ENCODE results near the gene FAM114A1.
A peak's percentile ranks its signal among the peaks of the same experiment; 100 is the strongest.

Gene FAM114A1

GRCh38 chr4:38859501-38859900 is 8.1 kb upstream of the FAM114A1 start:
- Histone ChIP-seq H3K56ac (ENCODE audit: low read length) (no peak overlapping the region), H4K5ac (ENCODE audit: low read length) (no peak overlapping the region), H3K4me1 (ENCODE audit: control insufficient read depth, low read depth, low read length) (no peaks in the 10 kb centered on the region), H3K23ac (ENCODE audit: low read length) (no peak overlapping the region), H3K4me3 (ENCODE audit: low read length) (no peak overlapping the region), H3K4me2 (ENCODE audit: low read length) (no peak overlapping the region), H3K79me1 (ENCODE audit: low read length) (no peaks in the 10 kb centered on the region), H3K27ac (ENCODE audit: low read depth, low read length) (no peak overlapping the region), H2BK15ac (replicated peaks; ENCODE audit: low read depth) (no peak overlapping the region), H3K36me3 (ENCODE audit: control insufficient read depth, insufficient read depth, low read length) (no peaks in the 10 kb centered on the region), H3K18ac (ENCODE audit: low read length) (no peak overlapping the region), H3K79me2 (ENCODE audit: control insufficient read depth, insufficient read depth, low read length) (no peaks in the 10 kb centered on the region), H3K27me3 (ENCODE audit: insufficient read depth, low read length, poor library complexity) (no peaks in the 10 kb centered on the region), H3K9ac (ENCODE audit: low read length) (no peak overlapping the region), H3K4ac (ENCODE audit: low read depth, low read length) (no peak overlapping the region), H2BK120ac (ENCODE audit: low read depth, low read length) (no peak overlapping the region), H2AK5ac (ENCODE audit: low read length) (no peak overlapping the region), H4K8ac (ENCODE audit: low read depth, low read length) (no peak overlapping the region), H2BK5ac (ENCODE audit: low read length) (no peak overlapping the region)
- no peak for DNase-seq
- WGBS (ENCODE audit: extremely low coverage, insufficient coverage, low lambda C conversion rate): no CpG with 5 or more reads among the region's 7 CpGs

- H3K4me3 ChIP-seq (ENCODE audit: low read length): no peak overlapping the region
- peak; percentile 80 for DNase-seq
- no peak overlapping the region for H3K4ac ChIP-seq (ENCODE audit: low read depth, low read length)
- H4K5ac ChIP-seq (ENCODE audit: low read length): no peak overlapping the region
- H3K27ac ChIP-seq (ENCODE audit: low read depth, low read length): no peak overlapping the region
- H3K23ac ChIP-seq (ENCODE audit: low read length): no peak overlapping the region
- no peak overlapping the region for H3K9ac ChIP-seq (ENCODE audit: low read length)
- H4K8ac ChIP-seq (ENCODE audit: low read depth, low read length): no peak overlapping the region
- H2BK120ac ChIP-seq (ENCODE audit: low read depth, low read length): no peak overlapping the region
- H3K27me3 ChIP-seq (ENCODE audit: insufficient read depth, low read length, poor library complexity): no peaks in the 10 kb centered on the region
- no peak overlapping the region for H3K4me2 ChIP-seq (ENCODE audit: low read length)
- no peak overlapping the region for H3K18ac ChIP-seq (ENCODE audit: low read length)
- H2AK5ac ChIP-seq (ENCODE audit: low read length): no peak overlapping the region
- H2BK15ac ChIP-seq (replicated peaks; ENCODE audit: low read depth): no peak overlapping the region
- H3K4me1 ChIP-seq (ENCODE audit: control insufficient read depth, low read depth, low read length): no peaks in the 10 kb centered on the region
- H3K79me2 ChIP-seq (ENCODE audit: control insufficient read depth, insufficient read depth, low read length): no peaks in the 10 kb centered on the region
- no peaks in the 10 kb centered on the region for H3K79me1 ChIP-seq (ENCODE audit: low read length)
- no CpG with 5 or more reads among the region's 5 CpGs for WGBS (ENCODE audit: extremely low coverage, insufficient coverage, low lambda C conversion rate)
- H3K36me3 ChIP-seq (ENCODE audit: control insufficient read depth, insufficient read depth, low read length): no peaks in the 10 kb centered on the region
- H3K56ac ChIP-seq (ENCODE audit: low read length): no peak overlapping the region
- H2BK5ac ChIP-seq (ENCODE audit: low read length): no peak overlapping the region
These were observed 6.7 kb upstream of the FAM114A1 start for GRCh38 chr4:38860788-38861424.

DNA sequence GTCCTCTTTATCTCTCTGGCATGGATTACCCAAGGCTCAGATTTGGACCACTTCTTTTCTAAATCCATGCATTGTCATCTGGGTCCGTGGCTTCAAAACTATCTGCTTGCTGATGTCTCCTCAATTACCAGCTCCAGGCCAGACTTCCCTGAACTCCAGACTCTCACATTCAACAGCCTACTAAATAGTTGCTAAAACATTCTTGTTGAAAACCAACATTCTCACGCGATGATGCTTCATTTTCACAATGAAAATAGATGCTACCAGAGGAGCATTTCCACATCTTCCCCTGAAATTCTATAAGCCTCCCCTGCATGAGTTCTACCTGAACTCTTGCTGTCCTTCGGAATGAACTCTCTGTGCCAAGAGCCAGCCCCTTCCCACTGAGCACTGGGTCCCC is 5.8 kb upstream of the FAM114A1 start:
- Histone ChIP-seq H3K4ac (ENCODE audit: low read depth, low read length) (no peak overlapping the region), H4K5ac (ENCODE audit: low read length) (no peak overlapping the region), H3K79me1 (ENCODE audit: low read length) (no peaks in the 10 kb centered on the region), H2BK5ac (ENCODE audit: low read length) (no peak overlapping the region), H2BK120ac (ENCODE audit: low read depth, low read length) (no peak overlapping the region), H2BK15ac (replicated peaks; ENCODE audit: low read depth) (no peak overlapping the region), H3K36me3 (ENCODE audit: control insufficient read depth, insufficient read depth, low read length) (no peaks in the 10 kb centered on the region), H2AK5ac (ENCODE audit: low read length) (no peak overlapping the region), H3K4me2 (ENCODE audit: low read length) (no peak overlapping the region), H3K4me1 (ENCODE audit: control insufficient read depth, low read depth, low read length) (no peaks in the 10 kb centered on the region), H3K18ac (ENCODE audit: low read length) (no peak overlapping the region), H3K27ac (ENCODE audit: low read depth, low read length) (no peak overlapping the region), H3K79me2 (ENCODE audit: control insufficient read depth, insufficient read depth, low read length) (no peaks in the 10 kb centered on the region), H4K8ac (ENCODE audit: low read depth, low read length) (no peak overlapping the region), H3K4me3 (ENCODE audit: low read length) (no peak overlapping the region), H3K23ac (ENCODE audit: low read length) (no peak overlapping the region), H3K56ac (ENCODE audit: low read length) (no peak overlapping the region), H3K9ac (ENCODE audit: low read length) (no peak overlapping the region), H3K27me3 (ENCODE audit: insufficient read depth, low read length, poor library complexity) (no peaks in the 10 kb centered on the region)
- DNase-seq: no peak
- WGBS (ENCODE audit: extremely low coverage, insufficient coverage, low lambda C conversion rate): no CpG with 5 or more reads among the region's 4 CpGs

GRCh38 chr4:38865445-38865844 is 2.2 kb upstream of the FAM114A1 start:
- no peak overlapping the region for H3K4me2 ChIP-seq (ENCODE audit: low read length)

GRCh38 chr4:38866973-38867477 is 581 bp upstream of the FAM114A1 start:
- Histone ChIP-seq H3K79me2 (ENCODE audit: control insufficient read depth, insufficient read depth, low read length) (no peaks in the 10 kb centered on the region), H3K4me2 (ENCODE audit: low read length) (peak overlapping the region; percentile 19), H3K9ac (ENCODE audit: low read length) (peak overlapping the region; percentile 62), H4K8ac (ENCODE audit: low read depth, low read length) (no peak overlapping the region), H2BK120ac (ENCODE audit: low read depth, low read length) (no peak overlapping the region), H3K56ac (ENCODE audit: low read length) (peak overlapping the region; percentile 82), H3K4me1 (ENCODE audit: control insufficient read depth, low read depth, low read length) (no peaks in the 10 kb centered on the region), H2AK5ac (ENCODE audit: low read length) (no peak overlapping the region), H3K4me3 (ENCODE audit: low read length) (peak overlapping the region; percentile 49), H2BK5ac (ENCODE audit: low read length) (no peak overlapping the region), H3K23ac (ENCODE audit: low read length) (no peak overlapping the region), H3K27ac (ENCODE audit: low read depth, low read length) (no peak overlapping the region), H3K18ac (ENCODE audit: low read length) (peak overlapping the region; percentile 84), H2BK15ac (replicated peaks; ENCODE audit: low read depth) (no peak overlapping the region), H4K5ac (ENCODE audit: low read length) (no peak overlapping the region), H3K4ac (ENCODE audit: low read depth, low read length) (peak overlapping the region; percentile 65), H3K79me1 (ENCODE audit: low read length) (peaks cover 3% of the 10 kb centered on the region), H3K27me3 (ENCODE audit: insufficient read depth, low read length, poor library complexity) (no peaks in the 10 kb centered on the region), H3K36me3 (ENCODE audit: control insufficient read depth, insufficient read depth, low read length) (peaks cover 2% of the 10 kb centered on the region)
- DNase-seq: no peak
- WGBS (ENCODE audit: extremely low coverage, insufficient coverage, low lambda C conversion rate): no CpG with 5 or more reads among the region's 11 CpGs

More at GRCh38 chr4:38865445-38865844, 2.2 kb upstream of the FAM114A1 start:
- H3K9ac ChIP-seq (ENCODE audit: low read length): no peak overlapping the region
- no peak overlapping the region for H3K23ac ChIP-seq (ENCODE audit: low read length)
- no CpG with 5 or more reads among the region's 6 CpGs for WGBS (ENCODE audit: extremely low coverage, insufficient coverage, low lambda C conversion rate)
- H3K4me1 ChIP-seq (ENCODE audit: control insufficient read depth, low read depth, low read length): no peaks in the 10 kb centered on the region
- peaks cover 3% of the 10 kb centered on the region for H3K79me1 ChIP-seq (ENCODE audit: low read length)
- DNase-seq: no peak
- no peak overlapping the region for H2BK5ac ChIP-seq (ENCODE audit: low read length)
- H3K79me2 ChIP-seq (ENCODE audit: control insufficient read depth, insufficient read depth, low read length): no peaks in the 10 kb centered on the region
- H3K56ac ChIP-seq (ENCODE audit: low read length): no peak overlapping the region
- no peaks in the 10 kb centered on the region for H3K27me3 ChIP-seq (ENCODE audit: insufficient read depth, low read length, poor library complexity)
- H3K36me3 ChIP-seq (ENCODE audit: control insufficient read depth, insufficient read depth, low read length): peaks cover 2% of the 10 kb centered on the region
- H3K4ac ChIP-seq (ENCODE audit: low read depth, low read length): no peak overlapping the region
- H2AK5ac ChIP-seq (ENCODE audit: low read length): no peak overlapping the region
- H3K27ac ChIP-seq (ENCODE audit: low read depth, low read length): no peak overlapping the region
- no peak overlapping the region for H2BK120ac ChIP-seq (ENCODE audit: low read depth, low read length)
- no peak overlapping the region for H3K4me3 ChIP-seq (ENCODE audit: low read length)
- no peak overlapping the region for H4K5ac ChIP-seq (ENCODE audit: low read length)
- H4K8ac ChIP-seq (ENCODE audit: low read depth, low read length): no peak overlapping the region
- no peak overlapping the region for H3K18ac ChIP-seq (ENCODE audit: low read length)
- no peak overlapping the region for H2BK15ac ChIP-seq (replicated peaks; ENCODE audit: low read depth)
